Measurements from ENCODE around the gene TAS2R5.
"Not testable (repeated sequence)": the region's sequence is repeated elsewhere in the genome, so short reads cannot be mapped to it uniquely, and the experiment has no call there.

Gene TAS2R5, protein sequence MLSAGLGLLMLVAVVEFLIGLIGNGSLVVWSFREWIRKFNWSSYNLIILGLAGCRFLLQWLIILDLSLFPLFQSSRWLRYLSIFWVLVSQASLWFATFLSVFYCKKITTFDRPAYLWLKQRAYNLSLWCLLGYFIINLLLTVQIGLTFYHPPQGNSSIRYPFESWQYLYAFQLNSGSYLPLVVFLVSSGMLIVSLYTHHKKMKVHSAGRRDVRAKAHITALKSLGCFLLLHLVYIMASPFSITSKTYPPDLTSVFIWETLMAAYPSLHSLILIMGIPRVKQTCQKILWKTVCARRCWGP
- total RNA-seq: 1.2 to 1.8 (median 1.5) reads per million in 4 experiments

DNA sequence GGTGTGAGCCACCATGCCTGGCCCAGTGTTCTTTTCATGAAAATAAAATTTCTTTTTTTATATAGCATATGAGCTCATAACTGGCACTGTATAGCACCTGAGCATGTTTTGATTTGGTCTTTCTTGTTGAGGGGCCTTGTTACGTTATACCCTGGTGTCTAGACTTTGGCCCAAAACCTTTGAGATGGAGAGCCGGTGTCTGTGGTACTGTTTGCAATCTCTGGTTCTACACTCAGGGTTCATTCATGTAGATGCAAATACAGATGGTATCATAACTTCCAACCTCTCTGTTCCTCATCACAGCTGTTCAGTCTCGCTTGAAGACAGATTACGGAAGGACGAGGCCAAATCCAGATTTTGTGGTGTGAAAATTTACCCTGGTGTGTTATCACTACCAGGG is at the start of gene TAS2R5:
Gene TAS2R5, plus strand, starts transcription at position 301 of the 400 bp plus-strand sequence. CDS start 145 bp downstream, outside the sequence.
- no peak for DNase-seq

DNA sequence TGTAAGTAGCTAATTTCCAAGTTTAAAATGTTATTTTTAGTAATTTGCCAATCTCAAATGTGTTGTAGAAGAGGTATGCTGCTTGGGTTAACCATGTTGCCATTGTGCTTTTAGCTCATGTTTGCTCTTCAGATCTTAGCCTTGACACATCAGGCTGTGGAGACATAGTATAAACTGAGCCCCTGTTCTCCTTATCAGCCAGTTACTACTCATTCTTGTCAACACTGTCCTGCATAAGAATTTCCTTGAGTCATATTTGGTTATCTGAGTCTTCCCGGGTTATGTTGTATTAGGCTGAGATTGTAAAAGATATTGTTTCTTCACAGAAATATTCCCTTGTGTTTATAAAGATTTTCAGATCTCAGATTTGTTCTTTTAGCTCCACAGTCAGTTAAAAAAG is 47.8 kb upstream of the TAS2R5 start:
- no peak for DNase-seq

DNA sequence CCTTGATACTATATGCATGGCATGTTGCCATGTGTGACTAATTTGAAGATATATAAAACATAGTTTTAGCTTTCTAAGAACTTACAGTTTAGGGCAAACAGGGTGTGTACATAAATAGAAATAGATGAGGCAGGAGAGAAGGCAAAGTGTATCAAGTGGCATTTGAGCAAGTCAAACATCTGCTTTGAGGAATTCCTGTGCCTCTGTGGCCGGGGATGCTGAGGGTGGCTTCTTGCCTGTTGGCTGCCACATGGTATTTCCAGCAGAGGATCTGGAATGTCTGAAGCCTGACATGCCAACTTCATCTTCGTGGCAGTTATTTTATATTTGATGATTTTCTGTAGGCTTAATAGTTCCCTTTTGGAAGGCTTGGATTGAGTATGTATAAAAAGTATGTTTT is 45.9 kb upstream of the TAS2R5 start:
- no peak for DNase-seq

DNA sequence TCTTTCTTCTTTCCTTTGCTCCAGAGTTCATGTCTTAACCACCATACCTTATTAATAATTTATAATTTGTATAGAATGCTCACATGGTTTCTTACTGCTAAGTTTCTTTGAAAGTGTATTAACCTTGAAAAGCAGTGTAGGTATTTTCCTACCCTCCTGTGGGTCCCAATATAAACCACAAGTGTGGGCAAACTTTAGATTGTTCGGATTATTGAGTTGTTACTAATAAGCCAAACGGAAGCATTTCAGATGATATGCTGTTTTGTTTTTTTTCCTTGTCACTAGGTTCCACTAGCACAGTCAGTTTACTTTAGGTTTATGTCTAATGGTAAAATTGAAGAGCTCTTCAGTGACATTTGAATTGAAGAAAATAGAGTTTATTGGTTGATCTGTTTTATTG is 41.6 kb upstream of the TAS2R5 start:
- DNase-seq: no peak

DNA sequence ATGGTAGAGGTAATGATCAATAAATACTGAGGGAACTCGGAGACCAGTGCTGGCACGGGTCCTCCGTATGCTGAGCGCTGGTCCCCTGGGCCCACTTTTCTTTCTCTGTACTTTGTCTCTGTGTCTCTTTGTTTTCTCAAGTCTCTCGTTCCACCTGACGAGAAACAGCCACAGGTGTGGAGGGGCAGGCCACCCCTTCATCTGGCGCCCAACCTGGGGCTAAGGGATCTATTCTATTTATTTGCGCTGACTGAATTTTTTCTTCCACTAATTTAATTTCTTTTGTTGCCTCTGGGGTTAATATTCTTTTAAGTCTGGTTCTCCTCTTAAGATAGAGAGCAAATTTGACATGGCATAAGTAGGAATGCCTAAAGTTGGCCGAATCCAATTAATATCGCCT is 38.1 kb upstream of the TAS2R5 start:
- DNase-seq: not testable (repeated sequence)

DNA sequence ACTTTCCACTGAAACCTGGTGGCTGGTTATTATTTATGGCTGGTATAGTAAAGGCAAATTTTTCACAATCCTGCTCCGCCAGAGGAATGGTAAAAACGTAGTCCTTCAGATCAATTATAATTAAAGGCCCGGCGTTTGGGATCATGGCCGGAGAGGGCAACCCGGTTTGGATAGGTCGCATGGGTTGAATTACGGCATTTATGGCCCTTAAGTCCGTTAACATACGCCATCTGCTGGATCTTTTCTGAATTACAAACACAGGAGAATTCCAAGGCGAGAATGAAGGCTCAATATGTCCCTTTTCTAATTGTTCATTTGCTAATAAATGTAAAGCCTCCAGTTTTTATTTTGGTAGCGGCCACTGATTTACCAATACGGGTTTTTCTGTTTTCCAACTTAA is 37.4 kb upstream of the TAS2R5 start:
- no peak for DNase-seq

DNA sequence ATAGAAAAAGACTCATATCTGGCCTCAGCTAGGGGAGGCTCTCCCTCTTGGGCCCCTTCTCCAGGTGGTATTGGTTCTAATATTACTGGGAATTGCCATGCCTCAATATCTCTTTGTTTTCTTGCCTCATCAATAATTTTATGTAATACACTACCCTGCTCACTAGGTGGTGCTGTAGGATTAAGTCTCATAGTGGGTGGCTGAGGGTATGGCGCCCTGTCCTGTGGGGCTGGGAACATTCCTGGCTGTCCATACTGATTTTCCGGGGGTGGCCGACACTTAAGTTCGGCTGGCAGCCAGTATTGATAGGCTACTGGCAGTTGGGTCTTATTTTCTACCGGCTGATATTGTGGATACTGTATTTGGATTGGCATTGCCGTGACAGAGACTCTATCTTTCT is 35.1 kb upstream of the TAS2R5 start:
- DNase-seq: no peak

DNA sequence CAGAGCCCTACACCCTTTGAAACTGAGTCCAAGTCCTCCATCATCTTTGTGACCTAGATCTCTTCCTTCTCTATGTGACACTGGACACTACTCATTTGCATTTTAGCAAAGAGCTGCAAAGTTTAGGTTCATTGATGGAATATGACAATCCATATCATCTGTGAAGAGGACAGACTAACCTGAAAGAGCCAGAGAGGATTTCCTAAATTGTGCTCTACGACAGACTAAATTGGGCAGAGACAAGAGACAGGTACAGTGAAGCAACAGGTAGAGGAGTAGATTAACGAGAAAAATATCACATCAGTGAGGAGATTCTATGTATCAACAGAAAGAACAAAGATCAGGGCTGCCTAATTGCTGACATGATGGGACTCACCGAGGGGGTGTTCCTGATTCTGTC is 26.2 kb upstream of the TAS2R5 start, which contains the start of gene TAS2R3:
Gene TAS2R3, plus strand, starts transcription at position 301 of the 400 bp plus-strand sequence. Its CDS starts 62 bp downstream, at position 363.
- DNase-seq: no peak

DNA sequence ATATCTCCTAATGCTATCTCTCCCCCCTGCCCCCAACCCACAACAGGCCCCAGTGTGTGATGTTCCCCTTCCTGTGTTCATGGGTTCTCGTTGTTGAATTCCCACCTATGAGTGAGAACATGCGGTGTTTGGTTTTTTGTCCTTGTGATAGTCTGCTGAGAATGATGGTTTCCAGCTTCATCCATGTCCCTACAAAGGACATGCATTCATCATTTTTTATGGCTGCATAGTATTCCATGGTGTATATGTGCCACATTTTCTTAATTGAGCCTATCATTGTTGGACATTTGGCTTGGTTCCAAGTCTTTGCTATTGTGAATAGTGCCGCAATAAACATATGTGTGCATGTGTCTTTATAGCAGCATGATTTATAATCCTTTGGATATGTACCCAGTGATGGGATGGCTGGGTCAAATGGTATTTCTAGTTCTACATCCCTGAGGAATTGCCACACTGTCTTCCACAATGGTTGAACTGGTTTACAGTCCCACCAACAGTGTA is 19.9 kb upstream of the TAS2R5 start:
- DNase-seq: not testable (repeated sequence)

DNA sequence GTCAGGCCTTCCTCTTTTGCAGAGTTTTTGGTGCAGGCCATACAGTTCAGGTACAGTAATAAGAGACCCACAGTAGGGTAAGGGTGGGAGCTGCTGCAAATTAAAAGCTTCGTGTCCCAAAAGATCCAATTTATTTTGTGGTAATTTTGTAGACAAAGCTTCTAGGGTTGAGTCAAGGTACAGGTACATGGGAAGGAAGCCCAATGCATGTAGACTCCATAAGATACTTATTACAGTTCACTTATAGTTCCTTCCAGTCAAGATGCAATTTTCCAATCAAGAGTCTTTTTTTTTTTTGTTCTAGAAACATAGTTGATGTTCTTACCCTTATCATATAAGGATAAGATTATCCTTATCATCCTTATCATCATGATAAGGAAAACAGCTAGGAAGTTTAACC is 13.6 kb upstream of the TAS2R5 start, which contains the start of gene TAS2R4:
Gene TAS2R4, plus strand, starts transcription at position 301 of the 400 bp plus-strand sequence. CDS start 1,815 bp downstream, outside the sequence.
- no peak for DNase-seq

DNA sequence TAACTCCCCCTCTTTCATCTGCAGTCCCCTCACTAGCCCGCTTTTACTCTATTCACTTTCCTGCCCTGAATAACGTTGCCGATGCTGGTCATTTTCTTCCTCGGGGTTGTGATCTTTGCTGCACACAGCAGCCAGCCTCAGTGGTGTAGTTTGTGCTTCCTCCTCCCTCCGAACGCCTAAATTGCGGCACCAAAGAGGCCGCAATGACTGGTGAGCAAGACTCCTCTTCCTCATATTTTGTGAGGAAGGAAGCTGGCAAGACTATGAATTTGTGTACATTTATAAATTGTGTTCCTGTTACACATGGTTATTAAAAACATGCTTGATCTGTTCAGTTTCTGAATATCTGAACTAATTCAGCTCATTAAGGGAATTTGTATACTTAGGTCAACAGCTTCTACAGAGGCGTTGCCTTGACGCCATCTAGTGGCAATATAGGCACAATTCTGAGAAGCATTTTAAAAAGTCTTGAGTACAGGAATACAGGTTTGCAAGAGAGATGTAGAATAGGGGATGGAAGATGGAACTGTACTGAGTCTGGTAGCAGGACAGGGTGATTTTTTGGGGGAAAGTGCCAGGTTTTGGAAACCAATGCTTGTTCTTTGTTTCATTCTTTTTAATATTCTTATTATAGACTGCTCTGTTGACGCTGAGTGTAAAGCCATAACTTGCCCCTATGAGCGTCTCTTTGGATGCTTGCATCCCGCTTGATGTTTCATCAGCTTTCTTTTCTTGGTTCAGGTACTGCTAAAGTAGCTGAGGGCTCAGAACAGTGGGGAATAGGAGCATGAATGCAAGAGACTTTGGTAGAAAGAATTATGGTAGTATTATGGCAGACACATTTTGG is 4.1 kb upstream of the TAS2R5 start:
- DNase-seq: no peak

DNA sequence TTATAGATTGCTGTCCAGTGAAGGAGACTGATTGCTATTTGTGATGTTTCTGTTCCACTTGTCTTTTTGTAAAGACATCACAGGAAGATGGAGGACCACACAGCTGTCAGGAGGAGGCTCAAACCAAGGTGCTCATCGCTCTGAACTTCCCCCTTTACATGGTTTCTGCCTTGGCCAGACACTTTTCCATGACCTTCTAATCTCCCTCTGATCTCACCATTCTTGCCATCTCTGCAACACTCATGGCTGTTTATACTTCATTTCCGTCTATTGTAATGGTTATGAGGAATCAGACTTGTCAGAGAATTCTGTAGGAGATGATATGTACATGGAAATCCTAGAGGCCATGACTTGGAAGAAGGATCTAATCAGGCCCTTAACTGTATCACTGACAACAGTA is 1.7 kb upstream of the TAS2R5 start:
- DNase-seq: no peak

DNA sequence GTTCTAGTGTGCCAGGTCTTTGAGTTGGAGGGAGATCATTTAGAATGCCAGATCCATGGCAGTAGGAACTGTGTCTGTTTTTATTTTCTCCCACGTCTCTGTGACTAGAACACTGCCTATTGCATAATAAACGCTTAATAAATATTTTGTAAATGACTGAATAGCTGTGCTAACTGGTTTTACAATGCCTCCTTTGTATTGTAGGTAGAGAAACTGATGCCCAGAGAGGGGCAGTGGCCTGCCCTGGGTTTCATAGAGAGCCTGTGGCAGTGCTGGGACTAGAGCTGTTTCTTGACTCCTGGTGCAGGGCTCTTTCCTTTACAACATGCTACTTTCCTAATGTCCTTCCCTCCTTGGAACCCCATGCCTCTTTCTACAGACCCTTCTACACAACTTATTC is 2.5 kb downstream of the TAS2R5 start:
- DNase-seq: no peak

DNA sequence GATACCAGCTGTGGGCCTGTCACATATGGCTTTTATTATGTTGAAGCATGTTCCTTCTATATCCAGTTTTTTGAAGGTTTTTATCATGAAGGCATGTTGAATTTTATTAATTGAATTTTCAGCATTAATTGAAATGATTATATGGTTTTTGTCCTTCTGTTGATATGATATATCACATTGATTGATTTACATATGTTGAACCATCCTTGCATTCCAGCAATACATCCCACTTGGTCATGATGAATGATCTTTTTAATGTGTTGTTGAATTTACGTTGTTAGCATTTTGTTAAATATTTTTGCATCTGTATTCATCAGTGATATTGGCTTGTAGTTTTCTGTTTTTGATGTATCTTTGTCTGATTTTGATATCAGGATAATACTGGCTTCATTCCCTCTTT is 30.1 kb downstream of the TAS2R5 start:
- no peak for DNase-seq

DNA sequence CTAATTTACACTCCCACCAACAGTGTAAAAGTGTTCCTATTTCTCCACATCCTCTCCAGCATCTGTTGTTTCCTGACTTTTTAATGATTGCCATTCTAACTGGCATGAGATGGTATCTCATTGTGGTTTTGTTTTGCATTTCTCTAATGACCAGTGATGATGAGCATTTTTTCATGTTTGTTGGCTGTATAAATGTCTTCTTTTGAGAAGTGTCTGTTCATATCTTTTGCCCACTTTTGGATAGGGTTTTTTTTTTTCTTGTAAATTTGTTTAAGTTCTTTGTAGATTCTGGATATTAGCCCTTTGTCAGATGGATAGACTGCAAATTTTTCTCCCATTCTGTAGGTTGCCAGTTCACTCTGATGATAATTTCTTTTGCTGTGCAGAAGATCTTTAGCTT is 32.4 kb downstream of the TAS2R5 start:
- DNase-seq: not testable (repeated sequence)

DNA sequence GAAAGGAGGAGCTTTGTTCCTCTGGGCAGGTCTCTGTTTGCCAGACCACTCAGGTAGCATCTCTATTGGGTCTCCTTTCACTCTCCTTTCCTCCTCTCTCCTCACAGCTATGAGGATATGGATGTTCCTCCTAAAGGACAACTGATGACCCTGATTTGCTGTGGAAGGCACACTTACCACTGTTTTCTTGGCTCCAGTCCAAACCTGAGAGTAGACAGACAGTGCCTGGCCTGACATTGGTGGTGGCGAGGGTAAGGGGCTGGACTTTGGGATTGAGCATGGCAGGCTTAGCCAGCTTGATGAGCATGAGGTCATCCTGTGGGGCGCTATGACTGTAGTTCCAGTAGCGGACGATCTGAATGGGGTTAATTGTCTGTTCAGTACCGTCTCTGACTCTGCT is 47.7 kb downstream of the TAS2R5 start:
- no peak for DNase-seq

DNA sequence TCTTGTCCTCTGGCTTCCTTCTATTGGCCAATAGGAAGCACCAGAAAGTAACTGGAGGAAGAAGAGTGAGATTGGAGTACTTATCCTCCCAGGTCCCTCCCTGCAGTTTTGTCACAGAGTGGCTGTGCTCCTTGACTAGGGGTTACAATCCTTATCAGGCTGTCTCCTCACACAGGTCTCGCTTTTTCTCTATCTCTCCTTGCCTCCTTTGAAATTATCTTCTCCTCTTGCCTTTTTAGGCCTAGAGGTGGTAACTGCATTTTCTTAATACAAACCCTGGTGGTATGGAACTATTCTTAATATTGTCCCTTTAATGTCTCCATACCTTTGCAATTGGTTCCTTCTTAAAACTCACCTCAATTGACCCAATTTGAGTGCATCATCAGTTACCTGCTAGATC is 48.6 kb downstream of the TAS2R5 start:
- DNase-seq: no peak

DNA sequence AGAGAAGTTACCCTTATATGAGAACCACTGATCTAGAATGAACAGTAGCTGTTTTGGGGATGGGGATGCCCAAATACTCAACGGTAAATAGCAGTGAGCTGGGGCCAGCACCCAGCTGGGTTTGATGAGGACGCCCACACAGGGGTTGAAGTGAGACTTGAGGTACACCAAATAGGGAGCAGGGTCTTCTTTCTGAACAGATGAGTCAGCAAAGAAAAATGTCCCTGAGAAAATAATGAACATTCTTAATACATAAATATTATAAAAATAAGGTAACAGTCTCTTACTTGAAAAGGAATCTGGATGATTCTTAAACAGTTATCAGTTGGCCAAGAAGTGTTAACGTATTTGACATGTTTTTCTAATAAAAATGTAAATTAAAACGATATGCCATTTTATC is 49.2 kb downstream of the TAS2R5 start:
- DNase-seq: no peak

DNA sequence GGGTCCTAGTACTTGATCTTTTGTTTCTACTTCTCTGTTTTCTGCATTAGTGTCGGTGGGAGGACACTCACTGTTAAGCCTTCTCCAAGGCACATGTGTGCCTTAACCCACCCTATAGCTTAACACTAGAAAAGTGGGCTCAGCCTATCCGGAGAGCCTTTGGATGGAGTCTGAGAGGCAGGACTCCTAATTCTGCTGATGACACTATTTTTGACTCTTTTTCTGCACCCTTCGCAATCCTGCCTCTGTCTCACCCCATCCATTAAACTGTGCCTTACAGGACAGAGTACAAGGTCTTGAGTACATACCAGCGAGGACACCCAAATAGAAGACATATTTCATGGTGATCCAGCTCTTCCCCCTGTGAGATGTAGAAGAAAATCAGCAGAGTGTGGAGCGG is 50.7 kb downstream of the TAS2R5 start:
- DNase-seq: no peak
